Posterior cingulate gyrus (tissue), 11 donors: ENCODE measurements around the gene LAP3.

ENCODE experiments used
- DNase-seq, 10 donors: peaks; one replicate each; pipeline versions ENCODE4 v3.0.0 to v3.0.0-alpha.2; 2020 to 2021; ENCODE audit warnings: mixed read lengths in 3 of 10
- intact Hi-C: fragments of 100-400 bp; cut with DNase I; formaldehyde crosslinking; loops from one replicate; pipeline ENCODE4 v1.15.1; 2023

LAP3 gene

GRCh38 chr4:17560065-17560673 is 16.8 kb upstream of the LAP3 start:
- intact Hi-C loops, result no loop called here
- no peak for DNase-seq

- intact Hi-C loops, result no loop called here
- peak in 7 of 10 donors; percentile 34 to 92 (median 63) for DNase-seq
Observed at GRCh38 chr4:17561195-17561909, 15.6 kb upstream of the LAP3 start.

GRCh38 chr4:17562157-17562556 is 14.8 kb upstream of the LAP3 start:
- DNase-seq, result peak in 1 of 10 donors; percentile 79
- intact Hi-C loops, result no loop called here

- DNase-seq, result no peak
- intact Hi-C loops, result no loop called here
Observed at GRCh38 chr4:17565846-17566245, 11.2 kb upstream of the LAP3 start.

GRCh38 chr4:17567271-17567670 is 9.7 kb upstream of the LAP3 start:
- no peak for DNase-seq

GRCh38 chr4:17574206-17574605 is 2.8 kb upstream of the LAP3 start:
- DNase-seq, result no peak
- intact Hi-C loops, result loop anchor here (10.0 kb wide), 1 partner anchor 231 kb away; no protein-coding TSS in a partner anchor

More at GRCh38 chr4:17567271-17567670, 9.7 kb upstream of the LAP3 start:
- intact Hi-C loops, result no loop called here

GRCh38 chr4:17575177-17575576 is 1.8 kb upstream of the LAP3 start:
- peak in 1 of 10 donors; percentile 59 for DNase-seq
- intact Hi-C loops, result loop anchor here (10.0 kb wide), 1 partner anchor 230 kb away; no protein-coding TSS in a partner anchor

- peak in 9 of 10 donors; percentile 17 to 88 (median 27) for DNase-seq
- intact Hi-C loops, result loop anchor here (1.0 to 10.0 kb wide), 3 partner anchors 27 to 227 kb away; partner anchors contain the start of gene MED28
Observed at GRCh38 chr4:17577665-17578481, 875 bp downstream of the LAP3 start.

GRCh38 chr4:17578482-17578891 is 1.5 kb downstream of the LAP3 start:
- intact Hi-C loops, result loop anchor here (10.0 kb wide), 1 partner anchor 226 kb away; no protein-coding TSS in a partner anchor
- DNase-seq, result no peak

GRCh38 chr4:17580969-17581368 is 4.0 kb downstream of the LAP3 start:
- intact Hi-C loops, result no loop called here
- no peak for DNase-seq

GRCh38 chr4:17583276-17583675 is 6.3 kb downstream of the LAP3 start:
- DNase-seq, result peak in 1 of 10 donors; percentile 24

GRCh38 chr4:17583941-17584340 is 6.9 kb downstream of the LAP3 start:
- intact Hi-C loops, result no loop called here
- peak in 1 of 10 donors; percentile 61 for DNase-seq

More at GRCh38 chr4:17583276-17583675, 6.3 kb downstream of the LAP3 start:
- intact Hi-C loops, result no loop called here

- peak in 1 of 10 donors; percentile 61 for DNase-seq
- intact Hi-C loops, result no loop called here
Observed at GRCh38 chr4:17584521-17585213, 7.7 kb downstream of the LAP3 start.

GRCh38 chr4:17587094-17587822 is 10.3 kb downstream of the LAP3 start:
- DNase-seq, result no peak

GRCh38 chr4:17589355-17589754 is 12.4 kb downstream of the LAP3 start:
- intact Hi-C loops, result no loop called here

More at GRCh38 chr4:17587094-17587822, 10.3 kb downstream of the LAP3 start:
- intact Hi-C loops, result no loop called here

GRCh38 chr4:17595471-17596005 is 18.5 kb downstream of the LAP3 start:
- no peak for DNase-seq
- intact Hi-C loops, result no loop called here

More at GRCh38 chr4:17589355-17589754, 12.4 kb downstream of the LAP3 start:
- DNase-seq, result no peak

GRCh38 chr4:17597517-17597916 is 20.5 kb downstream of the LAP3 start:
- no peak for DNase-seq
- intact Hi-C loops, result no loop called here

GRCh38 chr4:17599826-17600225 is 22.8 kb downstream of the LAP3 start:
- DNase-seq, result no peak
- intact Hi-C loops, result no loop called here

- DNase-seq, result no peak
- intact Hi-C loops, result no loop called here
Observed at GRCh38 chr4:17605236-17605635, 28.2 kb downstream of the LAP3 start.
